DMS153 treated with DMSO at 0.1 percent for 48 hours (cell line): Measurements from ENCODE around the gene CDK5RAP3.
"Not testable (repeated sequence)": the region's sequence is repeated elsewhere in the genome, so short reads cannot be mapped to it uniquely, and the experiment has no call there.

Source experiments
- DNase-seq: peaks from one replicate; lab custom pipeline; 2025; ENCODE audit not compliant: unreplicated experiment; lab: John Stamatoyannopoulos, UW

CDK5RAP3 gene

DNA sequence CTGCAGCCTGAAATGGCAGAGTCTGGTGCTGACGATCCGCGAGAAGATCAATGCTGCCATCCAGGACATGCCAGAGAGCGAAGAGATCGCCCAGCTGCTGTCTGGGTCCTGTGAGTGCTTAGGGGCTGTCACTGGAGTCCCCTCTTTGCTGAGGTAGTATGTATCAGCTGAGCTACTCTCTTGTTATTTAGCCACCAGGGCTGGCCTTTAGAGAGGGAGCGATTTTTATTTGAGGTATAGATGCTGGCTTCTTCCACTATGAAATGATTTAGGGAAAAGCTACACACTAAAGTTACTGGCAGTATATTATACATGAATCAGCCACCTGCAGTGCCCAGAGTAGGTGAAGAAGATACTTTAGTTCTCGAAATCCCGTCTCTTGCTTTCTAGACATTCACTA is 2.6 kb downstream of the CDK5RAP3 start:
- no peak for DNase-seq

DNA sequence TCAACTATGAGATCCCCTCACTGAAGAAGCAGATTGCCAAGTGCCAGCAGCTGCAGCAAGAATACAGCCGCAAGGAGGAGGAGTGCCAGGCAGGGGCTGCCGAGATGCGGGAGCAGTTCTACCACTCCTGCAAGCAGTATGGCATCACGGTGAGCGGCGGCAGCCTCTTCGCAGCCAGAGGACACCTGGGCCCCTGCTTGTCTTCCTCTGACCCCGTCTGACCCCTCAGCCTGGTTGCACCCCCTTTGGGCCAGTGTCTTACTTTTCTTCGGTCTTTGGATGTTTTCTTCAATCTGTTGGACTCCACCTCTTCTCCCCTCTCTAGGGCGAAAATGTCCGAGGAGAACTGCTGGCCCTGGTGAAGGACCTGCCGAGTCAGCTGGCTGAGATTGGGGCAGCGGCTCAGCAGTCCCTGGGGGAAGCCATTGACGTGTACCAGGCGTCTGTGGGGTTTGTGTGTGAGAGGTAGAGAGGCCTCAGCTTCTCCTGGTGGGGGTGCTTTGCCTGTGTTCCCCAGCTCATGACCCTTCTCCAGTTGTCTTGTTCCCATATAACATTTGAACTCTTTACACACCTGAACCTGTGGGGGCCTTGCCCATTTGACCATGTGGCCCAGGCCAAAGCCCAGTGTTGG is 4.4 kb downstream of the CDK5RAP3 start:
- no peak for DNase-seq

DNA sequence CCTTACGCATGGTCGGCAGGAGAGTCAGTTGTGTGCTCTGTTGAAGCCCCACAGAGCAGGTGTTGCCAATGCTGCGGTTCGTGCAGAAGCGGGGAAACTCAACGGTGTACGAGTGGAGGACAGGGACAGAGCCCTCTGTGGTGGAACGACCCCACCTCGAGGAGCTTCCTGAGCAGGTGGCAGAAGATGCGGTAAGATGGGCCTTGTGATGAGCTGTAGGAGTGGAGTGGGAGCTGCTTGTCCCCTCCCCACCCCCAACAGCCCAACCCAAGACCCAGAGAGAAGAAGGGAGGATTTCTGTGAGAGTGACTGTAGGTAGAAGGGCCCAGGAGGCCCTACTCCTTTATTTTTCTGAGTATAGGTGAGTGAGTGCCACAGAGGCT is 4.9 kb downstream of the CDK5RAP3 start:
- DNase-seq, result no peak

DNA sequence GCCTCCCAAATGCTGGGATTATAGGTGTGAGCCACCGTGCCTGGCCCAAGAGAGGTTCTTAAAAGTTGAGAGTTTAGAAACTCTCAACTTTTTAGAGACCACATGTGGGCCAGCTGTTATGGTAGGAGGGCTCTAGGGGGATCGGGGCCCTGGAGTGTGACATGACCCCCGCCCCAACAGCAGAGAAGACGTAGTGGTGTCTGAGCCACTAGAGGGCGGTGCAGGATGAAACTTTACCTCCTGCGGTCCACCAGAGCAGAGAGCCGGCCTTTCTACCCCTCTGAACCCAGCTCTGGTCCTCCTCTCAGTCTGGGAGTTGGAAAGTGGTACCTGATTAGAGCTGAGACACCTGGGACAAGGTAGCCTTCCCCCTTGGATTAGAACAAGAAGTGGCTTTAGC is 7.4 kb downstream of the CDK5RAP3 start:
- DNase-seq, result peak; percentile 4

DNA sequence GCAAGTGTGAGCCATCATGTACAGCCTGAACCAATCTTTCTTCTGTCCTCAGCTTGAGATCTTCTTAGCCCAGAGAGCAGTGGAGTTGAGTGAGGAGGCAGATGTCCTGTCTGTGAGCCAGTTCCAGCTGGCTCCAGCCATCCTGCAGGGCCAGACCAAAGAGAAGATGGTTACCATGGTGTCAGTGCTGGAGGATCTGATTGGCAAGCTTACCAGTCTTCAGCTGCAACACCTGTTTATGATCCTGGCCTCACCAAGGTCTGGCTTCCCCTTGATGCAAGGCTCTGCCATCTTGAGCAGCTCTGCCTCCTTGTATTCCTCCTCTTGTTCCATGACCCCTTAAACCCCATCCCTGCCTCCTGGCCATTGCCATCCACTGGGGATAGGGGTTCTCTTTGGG is 9.6 kb downstream of the CDK5RAP3 start:
- DNase-seq, result no peak

DNA sequence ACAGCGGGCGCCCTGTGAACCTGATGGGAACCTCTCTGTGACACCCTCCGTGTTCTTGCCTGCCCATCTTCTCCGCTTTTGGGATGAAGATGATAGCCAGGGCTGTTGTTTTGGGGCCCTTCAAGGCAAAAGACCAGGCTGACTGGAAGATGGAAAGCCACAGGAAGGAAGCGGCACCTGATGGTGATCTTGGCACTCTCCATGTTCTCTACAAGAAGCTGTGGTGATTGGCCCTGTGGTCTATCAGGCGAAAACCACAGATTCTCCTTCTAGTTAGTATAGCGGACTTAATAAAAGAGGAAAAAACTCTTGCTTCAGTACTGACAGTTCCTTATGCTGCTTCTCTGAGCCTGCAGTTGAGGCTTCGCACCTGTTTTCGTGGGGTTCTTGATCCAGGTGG is 10.5 kb downstream of the CDK5RAP3 start:
- no peak for DNase-seq

DNA sequence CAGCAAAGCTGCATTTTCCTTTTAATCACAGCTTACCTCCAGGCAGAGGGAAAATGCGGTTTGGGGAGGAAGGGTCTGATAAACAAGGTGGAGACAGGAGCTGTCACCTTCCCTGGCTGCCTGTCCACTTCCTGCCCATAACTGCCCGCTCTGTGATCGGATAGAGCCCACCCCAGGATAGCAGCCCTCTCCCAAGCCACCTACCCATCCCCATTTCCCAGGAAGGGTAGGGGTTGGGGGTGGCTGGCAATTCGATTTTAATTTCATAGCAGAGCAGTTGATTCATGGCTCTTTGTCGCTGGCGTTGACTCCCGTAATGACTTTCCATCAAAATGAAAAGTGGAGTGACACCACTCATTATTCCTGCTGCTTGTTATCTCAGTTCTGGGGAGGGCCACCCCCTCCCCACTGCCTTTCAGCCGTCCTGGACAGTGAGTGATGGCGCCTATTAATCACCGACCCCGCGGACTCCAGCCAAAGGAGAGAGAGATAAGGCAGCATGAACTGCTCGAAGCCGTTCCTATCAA is 11.2 kb downstream of the CDK5RAP3 start:
- DNase-seq, result no peak

DNA sequence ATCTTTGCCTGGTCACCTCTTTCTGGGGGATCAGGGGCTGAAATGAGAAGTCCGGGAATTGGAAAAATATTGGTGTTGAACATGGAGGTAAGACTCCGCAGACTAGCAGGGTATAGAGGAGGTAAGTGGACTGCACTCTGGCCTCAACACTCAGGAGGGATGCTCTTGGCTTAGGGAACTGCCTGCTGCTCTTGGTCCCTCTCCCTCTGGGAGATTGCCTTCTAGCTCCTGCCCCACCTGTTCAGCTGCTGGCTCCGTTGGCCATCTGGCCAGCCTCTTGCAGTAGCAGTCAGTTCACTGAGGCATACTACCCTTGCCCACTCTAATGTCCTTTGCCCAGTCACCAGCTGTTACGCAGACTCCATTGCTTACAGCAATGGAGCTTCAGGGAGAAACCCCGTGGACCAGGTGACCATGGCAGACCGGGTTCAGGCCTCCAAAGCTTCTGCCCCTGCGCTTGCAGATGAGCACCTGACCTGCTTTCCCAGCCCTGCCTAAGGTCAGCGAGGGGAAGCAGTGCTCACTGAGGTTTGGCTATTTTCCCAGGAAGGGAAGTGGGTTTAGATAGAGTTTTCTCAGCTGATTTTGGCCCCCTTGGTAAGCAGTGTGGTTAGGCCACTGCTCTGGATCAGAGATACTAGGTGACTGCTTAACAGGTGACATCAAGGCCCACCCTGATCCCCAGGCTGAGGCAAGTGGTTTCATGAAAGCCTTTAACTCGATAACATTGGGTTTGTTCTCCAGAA is 11.9 kb downstream of the CDK5RAP3 start:
- DNase-seq, result no peak

DNA sequence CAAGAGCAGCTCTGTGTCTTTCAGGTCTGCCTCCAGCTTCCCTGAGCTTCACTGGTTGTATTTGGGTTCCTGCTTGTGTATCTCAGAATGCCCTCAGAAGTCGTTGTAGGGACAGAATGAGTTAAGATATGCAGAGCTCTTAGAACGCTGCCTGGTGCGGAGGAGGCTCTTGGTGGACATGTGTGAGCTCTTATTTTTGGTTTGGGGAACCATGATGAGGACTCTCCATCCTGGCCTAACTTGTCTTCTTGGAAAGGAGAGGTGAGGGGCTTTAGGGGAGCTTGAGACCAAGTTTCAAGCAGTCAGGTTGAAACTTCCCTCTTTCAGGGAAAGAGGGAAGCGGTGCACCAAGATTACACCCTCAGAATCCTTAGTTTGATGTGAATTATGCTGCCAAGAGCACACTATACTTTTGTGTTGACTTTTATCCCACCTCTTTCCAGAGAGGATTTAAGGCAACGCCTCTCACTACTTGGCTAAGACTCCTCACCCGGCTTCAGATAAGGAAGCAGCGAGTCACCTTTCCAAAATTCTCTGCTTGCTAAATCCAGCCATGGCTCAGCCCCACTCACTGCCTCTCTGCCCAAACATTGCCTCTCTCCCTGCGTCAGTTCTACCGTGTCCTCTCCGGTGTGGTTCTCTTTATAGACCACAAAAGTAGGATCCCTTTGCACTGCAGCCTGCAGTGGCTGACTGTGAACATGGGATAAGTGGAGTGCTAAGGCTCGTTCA is 12.7 kb downstream of the CDK5RAP3 start:
- no peak for DNase-seq

DNA sequence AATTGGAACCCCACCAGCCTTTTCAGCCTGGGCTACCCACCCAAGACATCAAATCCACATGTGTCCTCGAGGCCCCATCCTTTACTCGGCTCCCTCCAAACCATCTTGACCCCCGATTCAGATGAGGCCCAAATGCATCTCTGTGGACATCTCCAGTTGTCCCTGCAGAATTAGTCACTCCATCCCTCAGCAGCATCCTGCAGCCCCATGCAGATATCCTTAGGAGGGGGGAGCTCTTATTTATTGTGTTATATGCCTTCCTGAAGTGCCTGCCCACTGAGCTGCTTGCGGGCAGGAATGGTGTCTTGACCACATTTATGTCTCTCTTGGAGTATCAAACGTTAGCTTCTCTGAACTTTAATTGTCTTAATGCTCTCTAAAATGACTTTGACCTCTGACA is 15.6 kb downstream of the CDK5RAP3 start:
- DNase-seq, result no peak

DNA sequence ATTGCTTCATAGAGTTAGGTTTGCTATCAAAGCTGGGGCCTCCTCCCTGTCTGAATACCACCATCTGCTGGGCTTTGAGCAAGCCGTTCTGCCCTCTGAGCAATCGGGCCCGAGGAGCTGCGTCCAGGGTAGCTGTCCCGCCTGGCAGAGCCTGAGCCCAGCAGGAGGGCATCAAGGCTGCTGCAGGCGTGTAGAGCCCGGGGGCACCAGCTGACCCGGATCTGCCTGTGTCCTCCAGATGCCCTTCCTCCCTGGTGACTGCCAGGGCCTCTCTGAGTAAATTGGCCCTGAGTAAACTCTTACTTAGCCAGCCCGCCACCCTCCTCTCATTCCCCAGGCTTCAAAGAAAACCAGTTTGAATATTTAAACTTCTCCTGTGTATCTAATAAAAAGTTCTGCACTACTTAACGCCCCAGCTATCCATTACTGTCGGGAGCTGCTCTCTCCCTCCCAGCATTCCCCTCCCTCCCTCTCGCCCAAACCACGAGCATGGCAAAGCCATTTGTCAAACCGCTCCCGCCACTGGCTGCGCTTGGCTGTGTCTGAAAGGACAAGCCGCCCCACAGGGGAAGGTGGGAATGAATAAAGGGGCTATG is 16.4 kb downstream of the CDK5RAP3 start:
- DNase-seq, result no peak

DNA sequence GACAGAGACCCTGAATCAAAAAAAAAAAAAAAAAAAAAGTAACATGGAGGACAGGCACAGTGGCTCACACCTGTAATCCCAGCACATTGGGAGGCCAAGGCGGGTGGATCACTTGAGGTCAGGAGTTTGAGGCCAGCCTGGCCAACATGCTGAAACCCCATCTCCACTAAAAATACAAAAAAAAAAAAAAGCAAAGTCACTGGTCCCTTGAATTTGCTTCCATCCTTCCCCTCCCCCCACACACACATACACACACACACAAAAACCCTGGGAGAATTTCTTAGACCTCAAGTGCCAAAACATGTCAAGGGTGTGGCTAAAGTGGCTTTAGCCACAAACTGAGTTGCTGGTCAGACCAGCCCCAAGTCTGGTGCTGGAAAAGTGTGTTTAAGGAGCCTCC is 17.5 kb downstream of the CDK5RAP3 start:
- not testable (repeated sequence) for DNase-seq

DNA sequence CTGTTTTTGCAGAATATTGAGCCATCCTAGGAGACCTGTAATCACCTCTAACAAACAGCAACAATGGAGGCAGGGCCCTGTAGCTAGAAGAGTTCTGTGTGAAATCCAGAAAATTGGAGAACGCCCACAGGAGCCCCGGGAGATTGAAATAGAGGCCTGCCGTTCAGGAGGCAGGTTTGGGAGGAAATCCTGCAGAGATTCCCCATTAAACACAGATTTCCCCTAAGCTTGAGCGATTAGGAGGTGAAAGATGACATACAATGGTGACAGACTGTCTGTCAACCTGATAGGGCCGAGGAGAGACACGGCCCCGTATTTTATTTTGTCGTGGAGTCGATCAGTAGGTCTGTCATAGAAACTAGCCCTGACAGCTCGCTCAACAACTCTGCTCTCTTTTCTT is 18.2 kb downstream of the CDK5RAP3 start:
- no peak for DNase-seq

DNA sequence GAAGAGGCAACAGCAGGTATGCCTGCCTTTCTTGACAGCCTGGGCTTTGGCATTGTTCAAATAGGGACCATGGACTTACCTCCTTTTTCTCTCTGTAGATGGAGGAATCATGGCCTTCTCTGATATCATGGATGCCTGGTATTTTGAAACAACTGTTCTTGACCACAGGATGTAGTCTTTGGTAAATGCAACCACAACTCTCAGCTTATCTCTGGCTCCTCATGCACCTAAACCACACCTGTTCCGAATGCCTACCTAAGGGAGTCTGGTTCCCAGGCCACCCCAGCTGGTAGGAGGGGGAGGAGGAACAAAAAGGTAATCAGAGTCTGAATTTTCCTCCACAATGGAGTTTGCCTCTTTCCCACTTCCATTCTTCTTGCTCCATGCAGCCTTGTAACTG is 18.8 kb downstream of the CDK5RAP3 start:
- no peak for DNase-seq

DNA sequence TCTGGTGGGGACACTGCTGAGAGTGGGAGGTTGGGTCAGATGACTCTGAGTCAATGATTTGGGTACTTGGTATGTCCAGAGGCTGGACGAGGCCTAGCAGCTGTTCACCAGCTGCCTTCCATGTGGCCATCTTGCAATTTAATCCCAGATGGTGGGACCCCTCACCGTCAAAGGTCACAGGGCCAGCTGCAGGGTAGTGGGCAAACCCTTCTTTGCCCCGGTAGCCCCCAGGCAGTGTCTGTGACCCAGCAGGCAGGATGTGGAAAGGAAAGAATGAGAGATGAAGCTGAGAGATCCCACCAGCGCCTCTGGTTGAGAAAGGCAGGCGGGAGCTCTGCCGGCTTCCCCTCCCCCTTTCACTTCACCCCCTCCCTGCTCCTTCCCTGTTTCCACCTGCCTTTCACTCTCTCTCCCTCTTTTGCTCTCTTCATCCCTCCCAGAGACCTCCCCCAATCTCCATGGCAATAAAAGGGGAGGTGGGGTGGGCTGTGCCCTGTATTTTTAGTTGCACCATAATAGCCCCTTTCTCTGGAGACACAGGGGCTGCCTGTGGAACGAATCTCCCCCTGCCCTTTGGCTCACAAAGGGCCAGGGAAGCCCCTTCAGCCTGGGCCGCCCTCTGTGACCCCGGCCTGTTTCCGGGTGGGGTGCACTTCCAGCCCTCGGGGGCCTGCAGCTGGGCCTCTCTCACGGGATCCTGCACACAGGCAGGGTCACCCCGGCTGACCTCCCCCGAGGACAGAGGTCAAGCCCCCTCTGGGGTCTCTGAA is 20.2 kb downstream of the CDK5RAP3 start:
- DNase-seq, result no peak

DNA sequence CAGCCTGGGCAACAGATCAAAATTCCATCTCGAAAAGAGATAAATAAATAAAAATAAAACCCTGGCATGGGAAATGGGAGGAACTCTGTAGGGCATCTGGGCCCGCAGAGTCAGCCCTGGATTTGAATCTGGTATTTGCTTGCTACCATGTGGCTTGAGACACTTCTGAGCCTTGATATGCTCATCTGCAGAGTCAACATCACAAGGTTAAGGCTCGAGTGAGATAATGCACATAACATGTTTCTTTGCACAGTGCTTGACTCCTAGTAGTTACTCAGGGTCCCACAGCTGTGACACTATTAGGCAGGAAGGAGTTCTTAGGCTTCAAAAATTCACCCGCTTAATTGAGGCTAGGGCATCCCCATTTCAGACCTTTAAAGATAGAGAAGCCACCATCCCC is 21.3 kb downstream of the CDK5RAP3 start:
- DNase-seq, result no peak

DNA sequence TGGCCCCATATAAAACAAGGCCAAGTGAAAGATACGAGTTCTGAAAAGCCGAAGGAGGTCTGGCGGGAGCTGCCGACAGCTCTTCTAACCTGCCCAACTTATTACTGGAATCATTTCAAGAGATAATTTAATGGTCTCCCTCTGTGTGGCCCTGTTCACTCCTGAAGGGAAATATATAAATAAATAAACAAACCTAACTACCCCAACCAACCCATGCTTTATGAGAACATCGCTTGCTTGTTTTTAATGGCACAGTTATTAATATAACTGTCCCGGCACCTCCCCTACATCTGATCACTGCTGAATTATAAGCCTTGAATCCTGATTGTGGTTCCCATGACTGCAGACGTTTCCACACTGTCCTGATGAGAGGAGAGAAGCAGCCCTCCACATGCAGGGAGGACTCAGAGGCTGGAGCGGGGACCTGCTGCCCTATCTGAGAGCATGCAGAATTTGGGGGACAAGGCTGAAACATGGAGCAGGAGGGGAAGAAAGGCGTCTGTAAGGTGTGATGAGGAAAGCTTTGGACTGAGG is 22.2 kb downstream of the CDK5RAP3 start:
- no peak for DNase-seq

DNA sequence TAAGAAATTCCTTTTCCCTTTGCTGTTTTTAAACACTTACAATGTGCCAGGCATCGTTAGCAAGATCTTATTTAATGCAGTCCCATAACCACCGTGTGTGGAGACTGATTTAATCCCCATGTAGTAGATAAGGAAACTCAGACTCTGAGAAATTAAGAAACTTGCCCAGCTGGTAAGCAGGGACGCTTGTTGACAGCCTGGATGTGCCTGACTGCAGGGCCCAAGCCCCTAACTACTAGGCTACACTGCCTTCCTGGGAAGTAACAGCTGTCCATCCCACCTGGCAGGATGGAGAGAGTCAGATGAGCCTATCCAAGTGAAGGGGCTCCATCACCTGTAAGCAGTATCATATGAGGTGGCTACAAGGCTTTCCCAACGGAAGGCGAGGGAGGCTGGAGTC is 23.1 kb downstream of the CDK5RAP3 start:
- DNase-seq, result no peak

DNA sequence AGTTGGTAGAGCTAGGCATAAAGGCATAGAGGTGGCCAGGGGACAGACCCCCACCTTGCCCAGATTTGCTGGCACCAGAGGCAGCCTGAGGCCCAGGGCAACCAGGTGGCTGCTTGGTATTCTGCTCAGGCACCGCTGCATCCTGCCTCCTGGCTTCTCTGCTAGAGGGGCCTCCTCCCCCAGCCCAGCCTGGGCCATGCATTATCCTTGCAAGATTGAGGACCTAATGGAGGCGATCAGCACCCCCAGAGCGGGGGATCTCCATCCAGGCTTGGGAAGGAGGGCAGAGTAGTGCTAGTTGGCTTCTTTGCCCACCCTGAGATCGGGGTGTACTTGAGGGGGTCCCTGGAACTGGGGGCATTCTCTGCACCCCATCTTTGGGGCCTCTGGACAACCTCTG is 23.8 kb downstream of the CDK5RAP3 start:
- DNase-seq, result no peak

DNA sequence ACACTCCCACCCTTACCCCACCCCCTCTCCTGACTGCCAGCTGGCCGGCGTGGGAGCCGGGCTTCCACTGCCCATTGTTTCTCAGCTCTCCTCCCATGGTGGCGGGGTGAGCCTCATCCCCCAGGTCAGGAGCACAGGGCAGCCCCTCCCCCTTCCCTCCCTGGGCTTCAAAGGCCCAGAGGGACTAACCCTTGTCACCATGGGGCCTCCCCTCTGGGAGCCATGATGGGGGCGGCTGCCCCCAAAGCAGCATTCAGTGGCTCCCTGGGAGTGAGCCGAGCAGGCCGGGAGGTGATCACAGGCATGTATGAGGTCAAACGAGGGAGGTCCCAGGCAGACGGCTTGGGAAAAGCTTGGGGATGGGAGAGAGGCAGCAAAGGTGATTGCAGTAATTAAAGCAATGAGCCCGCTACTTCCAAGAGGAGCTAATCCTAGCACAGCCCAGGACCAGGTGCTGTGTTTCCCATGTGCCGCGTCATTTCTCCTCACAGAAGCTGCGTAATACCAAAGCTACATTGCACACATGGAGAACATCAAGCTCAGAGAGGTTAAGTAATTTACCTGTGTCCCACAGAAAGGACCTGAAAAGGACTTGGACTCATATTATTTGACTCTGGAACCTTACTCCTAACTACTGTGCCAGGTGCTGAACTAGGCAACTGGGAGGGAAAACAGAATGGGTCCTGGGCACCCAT is 24.5 kb downstream of the CDK5RAP3 start:
- no peak for DNase-seq
